ENCODE data around the gene NPC2. TPM values are rescaled to one million over a fixed set of nuclear protein-coding genes. Genes with fewer than 3 reads are reported as not detected.

NPC2 gene
- total RNA-seq, 1 donor from 2014 or later = 177 TPM

- TF ChIP-seq CTCF (IDR thresholded peaks at IDR 0.05; ENCODE audit: unreplicated experiment) = no peak
- no peak for DNase-seq (ENCODE audit: low spot score, unreplicated experiment)
- Mint-ChIP-seq H3K9me3 (ENCODE audit: low read depth) (no peaks in the 10 kb centered on the region), H3K27me3 (peaks cover 53% of the 10 kb centered on the region), H3K27ac (no peak overlapping the region), H3K4me3 (ENCODE audit: low read depth) (no peak overlapping the region), H3K4me1 (ENCODE audit: low read depth) (no peaks in the 10 kb centered on the region), H3K36me3 (ENCODE audit: insufficient read depth) (no peaks in the 10 kb centered on the region)
Observed at GRCh38 chr14:74429991-74430390, 63.1 kb downstream of the NPC2 start.

Other genes with a start within 250 kb of the NPC2 start
- gene ABCD4, start 190.4 kb downstream of the NPC2 start, total RNA-seq = 155 and 158 TPM in 2 replicates
- gene VRTN, start 144.8 kb downstream of the NPC2 start, total RNA-seq = 1.2 and 1.5 TPM in 2 replicates
- 0.29 and 0.34 TPM in 2 replicates for gene SYNDIG1L, start 67.1 kb downstream of the NPC2 start, total RNA-seq
- 34.0 and 37.2 TPM in 2 replicates for gene ISCA2, start 460 bp upstream of the NPC2 start, total RNA-seq
- 0.47 and 0.79 TPM in 2 replicates for gene LTBP2, start 118.9 kb upstream of the NPC2 start, total RNA-seq
- 44.0 and 55.1 TPM in 2 replicates for gene AREL1, start 219.8 kb upstream of the NPC2 start, total RNA-seq
- gene FCF1, start 219.8 kb upstream of the NPC2 start, total RNA-seq = 48.8 and 51.3 TPM in 2 replicates